H9 (cell line): ENCODE measurements around the gene HAPLN2. TPM values are rescaled to one million over a fixed set of nuclear protein-coding genes. Genes with fewer than 3 reads are reported as not detected.

ENCODE experiments used
- DNase-seq: peaks from one replicate; pipeline ENCODE4 v3.0.0-alpha.2; 2017
- H2AFZ ChIP-seq: one replicate; pipeline ENCODE4 v1.6.1; 2013; ENCODE audit warnings: mild to moderate bottlenecking, low read length, control low read depth, moderate library complexity
- H2AK5ac ChIP-seq: 2 replicates; pipeline ENCODE4 v1.6.1; 2013; ENCODE audit warnings: low read length, control low read depth, mixed read lengths; ENCODE audit not compliant: insufficient read length
- H2BK120ac ChIP-seq: one replicate; pipeline ENCODE4 v1.6.1; 2013; ENCODE audit warnings: low read depth, mild to moderate bottlenecking, low read length, control low read depth, inconsistent platforms; ENCODE audit not compliant: poor library complexity, severe bottlenecking
- H2BK12ac ChIP-seq: 2 replicates; pipeline ENCODE4 v1.6.1; 2013; ENCODE audit warnings: low read length, control low read depth, mixed read lengths, low read depth; ENCODE audit not compliant: insufficient read length
- H2BK15ac ChIP-seq: 2 replicates; pipeline ENCODE4 v1.6.1; 2013; ENCODE audit warnings: low read depth, low read length, control low read depth
- H2BK20ac ChIP-seq: one replicate; pipeline ENCODE4 v1.6.1; 2013; ENCODE audit warnings: low read depth, mild to moderate bottlenecking, low read length, control low read depth, inconsistent platforms; ENCODE audit not compliant: poor library complexity, severe bottlenecking
- H2BK5ac ChIP-seq: 2 replicates; pipeline ENCODE4 v1.6.1; 2013; ENCODE audit warnings: low read length, control low read depth, mixed read lengths; ENCODE audit not compliant: insufficient read length
- H3K14ac ChIP-seq: 2 replicates; pipeline ENCODE4 v1.6.1; 2013; ENCODE audit warnings: low read length, control low read depth; ENCODE audit not compliant: insufficient read depth
- H3K18ac ChIP-seq: 2 replicates; pipeline ENCODE4 v1.6.1; 2013; ENCODE audit warnings: low read depth, mild to moderate bottlenecking, mixed read lengths, low read length, control low read depth; ENCODE audit not compliant: insufficient read length
- H3K23ac ChIP-seq: 2 replicates; pipeline ENCODE4 v1.6.1; 2013; ENCODE audit warnings: low read length, control low read depth, mixed read lengths, low read depth; ENCODE audit not compliant: insufficient read length
- H3K23me2 ChIP-seq: 2 replicates; pipeline ENCODE4 v1.6.1; 2013; ENCODE audit warnings: low read depth, mild to moderate bottlenecking, mixed read lengths, low read length, control low read depth; ENCODE audit not compliant: insufficient read length, poor library complexity, severe bottlenecking
- H3K27ac ChIP-seq: 2 replicates; pipeline ENCODE4 v1.5.1; 2013; ENCODE audit warnings: low read length, control low read depth, mixed read lengths, low read depth; ENCODE audit not compliant: insufficient read length
- H3K27me3 ChIP-seq: 2 replicates; pipeline ENCODE4 v1.6.1; 2013; ENCODE audit warnings: low read length, control low read depth, inconsistent platforms; ENCODE audit not compliant: insufficient read depth
- H3K4ac ChIP-seq: 2 replicates; pipeline ENCODE4 v1.6.1; 2013; ENCODE audit warnings: low read depth, mild to moderate bottlenecking, control low read depth, inconsistent platforms, low read length, moderate library complexity
- H3K4me1 ChIP-seq: 2 replicates; pipeline ENCODE4 v1.6.1; 2013; ENCODE audit warnings: low read length, control low read depth, inconsistent platforms; ENCODE audit not compliant: insufficient read depth
- H3K4me2 ChIP-seq: 2 replicates; pipeline ENCODE4 v1.6.1; 2013; ENCODE audit warnings: low read length, control low read depth, mixed read lengths; ENCODE audit not compliant: insufficient read length, insufficient read depth
- H3K56ac ChIP-seq: 2 replicates; pipeline ENCODE4 v1.6.1; 2013; ENCODE audit warnings: low read depth, mild to moderate bottlenecking, mixed read lengths, low read length, control low read depth; ENCODE audit not compliant: insufficient read length
- H3K79me1 ChIP-seq: 2 replicates; pipeline ENCODE4 v1.6.1; 2013; ENCODE audit warnings: low read depth, mild to moderate bottlenecking, moderate library complexity, low read length, control low read depth, inconsistent platforms; ENCODE audit not compliant: insufficient read depth, poor library complexity, severe bottlenecking
- H3K79me2 ChIP-seq: 2 replicates; pipeline ENCODE4 v1.6.1; 2013; ENCODE audit warnings: low read length, control low read depth, inconsistent platforms; ENCODE audit not compliant: insufficient read depth
- H3K9ac ChIP-seq: 2 replicates; pipeline ENCODE4 v1.6.1; 2013; ENCODE audit warnings: low read length, control low read depth, mixed read lengths; ENCODE audit not compliant: insufficient read length; ENCODE audit errors: extremely low read depth
- H3K9me3 ChIP-seq: one replicate; pipeline ENCODE4 v1.6.1; 2013; ENCODE audit warnings: low read depth, low read length, inconsistent platforms; ENCODE audit not compliant: control insufficient read depth
- H3T11ph ChIP-seq: one replicate; pipeline ENCODE4 v1.6.1; 2013; ENCODE audit warnings: mild to moderate bottlenecking, low read length, control low read depth, inconsistent platforms
- H4K20me1 ChIP-seq: one replicate; pipeline ENCODE4 v1.6.1; 2013; ENCODE audit not compliant: control insufficient read depth, insufficient read length, insufficient read depth
- H4K5ac ChIP-seq: 2 replicates; pipeline ENCODE4 v1.6.1; 2013; ENCODE audit warnings: low read depth, mild to moderate bottlenecking, mixed read lengths, low read length, control low read depth; ENCODE audit not compliant: insufficient read length
- H4K8ac ChIP-seq: replicated peaks from 2 replicates; pipeline ENCODE4 v1.6.1; 2013; ENCODE audit warnings: low read length, control low read depth, mixed read lengths, low read depth; ENCODE audit not compliant: insufficient read length
- H4K91ac ChIP-seq: 2 replicates; pipeline ENCODE4 v1.6.1; 2013; ENCODE audit warnings: low read depth, mild to moderate bottlenecking, moderate library complexity, mixed read lengths, low read length, control low read depth; ENCODE audit not compliant: insufficient read length
- H3K27ac Mint-ChIP-seq, 3 experiments: 2 replicates in 2 of 3; 3 replicates in 1 of 3; pipeline ENCODE4 v1.8.0; 2020 to 2021; ENCODE audit warnings: mixed read lengths in 3 of 3, mild to moderate bottlenecking in 1 of 3, moderate library complexity in 1 of 3
- H3K27me3 Mint-ChIP-seq: 2 replicates; pipeline ENCODE4 v1.8.0; 2021; ENCODE audit warnings: low read depth, mild to moderate bottlenecking, moderate library complexity, mixed read lengths
- H3K36me3 Mint-ChIP-seq, 3 experiments: 2 replicates in 2 of 3; 3 replicates in 1 of 3; pipeline ENCODE4 v1.8.0; 2020 to 2021; ENCODE audit warnings: low read depth in 3 of 3, mixed read lengths in 3 of 3; ENCODE audit not compliant: insufficient read depth in 1 of 3
- H3K4me1 Mint-ChIP-seq, 2 experiments: 2 replicates each; pipeline ENCODE4 v1.8.0; 2020; ENCODE audit warnings: mixed read lengths in 2 of 2
- H3K4me3 Mint-ChIP-seq, 2 experiments: 2 replicates in 1 of 2; 3 replicates in 1 of 2; pipeline ENCODE4 v1.8.0; 2020 to 2021; ENCODE audit warnings: mild to moderate bottlenecking in 2 of 2, mixed read lengths in 2 of 2, moderate library complexity in 1 of 2
- H3K9me3 Mint-ChIP-seq, 2 experiments: 2 replicates in 1 of 2; 3 replicates in 1 of 2; pipeline ENCODE4 v1.8.0; 2020; ENCODE audit warnings: mild to moderate bottlenecking in 2 of 2, mixed read lengths in 2 of 2, moderate library complexity in 1 of 2
- WGBS: extraction: QIAGEN DNeasy Blood & Tissue Kit; methylation state at CpG from one replicate; pipeline ENCODE4 v1.1.7; 2013; ENCODE audit warnings: missing lambda C conversion rate, low lambda C conversion rate, mixed read lengths; ENCODE audit not compliant: insufficient read length; ENCODE audit errors: extremely low coverage; 5-methylcytosine and 5-hydroxymethylcytosine counted together
- total RNA-seq: library from RNA; stranded (reverse); gene quantifications from 2 replicates; pipeline ENCODE4 v1.2.1, GENCODE V29; 2021
- TF ChIP-seq, protein P1 (sequence below): fragments of 200-600 bp; sonication (generic); conservative IDR thresholded peaks from 3 replicates; pipeline ENCODE4 v1.8.0; 2021; ENCODE audit warnings: antibody characterized with exemption, mild to moderate bottlenecking

HAPLN2 gene
- total RNA-seq, 1 experiment from 2014 or later = 0.46 TPM

DNA sequence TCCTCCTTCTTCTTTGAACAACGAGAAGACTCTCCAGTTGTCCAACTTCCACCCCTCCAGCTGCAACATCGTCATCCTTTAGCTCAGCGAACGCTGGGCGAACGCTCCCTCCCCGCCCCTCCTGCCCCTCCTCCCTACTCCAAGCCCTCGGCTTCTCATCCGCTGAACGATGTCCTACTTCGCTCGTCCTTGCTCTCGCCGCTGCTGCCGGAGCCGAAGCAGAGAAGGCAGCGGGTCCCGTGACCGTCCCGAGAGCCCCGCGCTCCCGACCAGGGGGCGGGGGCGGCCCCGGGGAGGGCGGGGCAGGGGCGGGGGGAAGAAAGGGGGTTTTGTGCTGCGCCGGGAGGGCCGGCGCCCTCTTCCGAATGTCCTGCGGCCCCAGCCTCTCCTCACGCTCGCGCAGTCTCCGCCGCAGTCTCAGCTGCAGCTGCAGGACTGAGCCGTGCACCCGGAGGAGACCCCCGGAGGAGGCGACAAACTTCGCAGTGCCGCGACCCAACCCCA, 22.6 kb downstream of the HAPLN2 start, which contains the start of gene BCAN:
TSS of gene BCAN (plus strand) at position 357 of the 504 bp plus-strand sequence. CDS start 3,938 bp downstream, outside the sequence.
- H3K27ac Mint-ChIP-seq = no peak within 1 kb of the TSS
- no peak within 1 kb of the TSS for H2AFZ ChIP-seq
- no CpG with 5 or more reads among the region's 46 CpGs for WGBS

More for the DNA sequence above, 22.6 kb downstream of the HAPLN2 start, which contains the start of gene BCAN:
- Histone ChIP-seq H2BK120ac (no peak within 1 kb of the TSS), H3K4me1 (peaks cover 4% of the 10 kb centered on the region; the same call in 1 of the 2 replicates), H4K8ac (no peak within 1 kb of the TSS), H3K79me2 (no peaks in the 10 kb centered on the region), H3K4me2 (peak within 1 kb of the TSS; percentile 92), H3K27me3 (peaks cover 10% of the 10 kb centered on the region; the same call in 1 of the 2 replicates), H3K9ac (no peak within 1 kb of the TSS), H3K79me1 (no peaks in the 10 kb centered on the region), H3K23ac (no peak within 1 kb of the TSS), H3K9me3 (no peaks in the 10 kb centered on the region), H3K18ac (no peak within 1 kb of the TSS), H3K56ac (no peak within 1 kb of the TSS), H4K91ac (no peak within 1 kb of the TSS), H4K5ac (no peak within 1 kb of the TSS), H3T11ph (no peak within 1 kb of the TSS), H3K4ac (no peak within 1 kb of the TSS), H2BK20ac (no peak within 1 kb of the TSS), H3K27ac (no peak within 1 kb of the TSS), H2BK5ac (no peak within 1 kb of the TSS), H2BK12ac (no peak within 1 kb of the TSS), H4K20me1 (no peaks in the 10 kb centered on the region), H3K23me2 (peaks cover 11% of the 10 kb centered on the region), H2BK15ac (no peak within 1 kb of the TSS), H3K14ac (no peak within 1 kb of the TSS), H2AK5ac (no peak within 1 kb of the TSS)
- Mint-ChIP-seq H3K9me3 (no peaks in the 10 kb centered on the region; a peak in 1 of 5 replicates), H3K4me3 (peak within 1 kb of the TSS; percentile 51 to 82), H3K27me3 (peaks cover 89% of the 10 kb centered on the region), H3K4me1 (peaks cover 24 to 28% of the 10 kb centered on the region in 2 experiments), H3K36me3 (no peaks in the 10 kb centered on the region)
- TF ChIP-seq, protein P1, sequence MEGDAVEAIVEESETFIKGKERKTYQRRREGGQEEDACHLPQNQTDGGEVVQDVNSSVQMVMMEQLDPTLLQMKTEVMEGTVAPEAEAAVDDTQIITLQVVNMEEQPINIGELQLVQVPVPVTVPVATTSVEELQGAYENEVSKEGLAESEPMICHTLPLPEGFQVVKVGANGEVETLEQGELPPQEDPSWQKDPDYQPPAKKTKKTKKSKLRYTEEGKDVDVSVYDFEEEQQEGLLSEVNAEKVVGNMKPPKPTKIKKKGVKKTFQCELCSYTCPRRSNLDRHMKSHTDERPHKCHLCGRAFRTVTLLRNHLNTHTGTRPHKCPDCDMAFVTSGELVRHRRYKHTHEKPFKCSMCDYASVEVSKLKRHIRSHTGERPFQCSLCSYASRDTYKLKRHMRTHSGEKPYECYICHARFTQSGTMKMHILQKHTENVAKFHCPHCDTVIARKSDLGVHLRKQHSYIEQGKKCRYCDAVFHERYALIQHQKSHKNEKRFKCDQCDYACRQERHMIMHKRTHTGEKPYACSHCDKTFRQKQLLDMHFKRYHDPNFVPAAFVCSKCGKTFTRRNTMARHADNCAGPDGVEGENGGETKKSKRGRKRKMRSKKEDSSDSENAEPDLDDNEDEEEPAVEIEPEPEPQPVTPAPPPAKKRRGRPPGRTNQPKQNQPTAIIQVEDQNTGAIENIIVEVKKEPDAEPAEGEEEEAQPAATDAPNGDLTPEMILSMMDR = 0 out of 3 replicates have a peak, but pooled peaks have one; percentile 15
- DNase-seq = peak; percentile 78
